Panc1 (cell line): ENCODE measurements around the gene GZMA.

ENCODE experiments used
- POLR2AphosphoS5 ChIP-seq: IDR thresholded peaks from 2 replicates; pipeline ENCODE4 v1.6.1; 2012; ENCODE audit warnings: mild to moderate bottlenecking, low read depth, low read length, moderate library complexity
- REST ChIP-seq, 2 experiments: IDR thresholded peaks; 2 replicates each; pipeline ENCODE4 v1.6.1; 2011 to 2012; ENCODE audit warnings: low read depth in 2 of 2, control low read depth in 1 of 2, low read length in 1 of 2, mild to moderate bottlenecking in 1 of 2, moderate library complexity in 1 of 2; ENCODE audit not compliant: insufficient read depth in 1 of 2
- TCF7L2 ChIP-seq: IDR thresholded peaks from 2 replicates; pipeline ENCODE4 v1.6.1; 2011; ENCODE audit warnings: mild to moderate bottlenecking, low read depth, low read length, inconsistent platforms
- TF ChIP-seq, protein P1 (sequence below): fragments of 450-650 bp; IDR thresholded peaks from 2 replicates; pipeline ENCODE4 v1.5.1; 2017; ENCODE audit warnings: mild to moderate bottlenecking

- TF ChIP-seq, protein P1, sequence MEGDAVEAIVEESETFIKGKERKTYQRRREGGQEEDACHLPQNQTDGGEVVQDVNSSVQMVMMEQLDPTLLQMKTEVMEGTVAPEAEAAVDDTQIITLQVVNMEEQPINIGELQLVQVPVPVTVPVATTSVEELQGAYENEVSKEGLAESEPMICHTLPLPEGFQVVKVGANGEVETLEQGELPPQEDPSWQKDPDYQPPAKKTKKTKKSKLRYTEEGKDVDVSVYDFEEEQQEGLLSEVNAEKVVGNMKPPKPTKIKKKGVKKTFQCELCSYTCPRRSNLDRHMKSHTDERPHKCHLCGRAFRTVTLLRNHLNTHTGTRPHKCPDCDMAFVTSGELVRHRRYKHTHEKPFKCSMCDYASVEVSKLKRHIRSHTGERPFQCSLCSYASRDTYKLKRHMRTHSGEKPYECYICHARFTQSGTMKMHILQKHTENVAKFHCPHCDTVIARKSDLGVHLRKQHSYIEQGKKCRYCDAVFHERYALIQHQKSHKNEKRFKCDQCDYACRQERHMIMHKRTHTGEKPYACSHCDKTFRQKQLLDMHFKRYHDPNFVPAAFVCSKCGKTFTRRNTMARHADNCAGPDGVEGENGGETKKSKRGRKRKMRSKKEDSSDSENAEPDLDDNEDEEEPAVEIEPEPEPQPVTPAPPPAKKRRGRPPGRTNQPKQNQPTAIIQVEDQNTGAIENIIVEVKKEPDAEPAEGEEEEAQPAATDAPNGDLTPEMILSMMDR = no peak
- TF ChIP-seq POLR2AphosphoS5 = no peak
- no peak for TF ChIP-seq REST (IDR thresholded peaks at IDR 0.05; ENCODE audit: insufficient read depth in 1 of 2, low read depth in 2 of 2, low read length in 1 of 2)
- TF ChIP-seq TCF7L2 = no peak
Measured at GRCh38 chr5:55073211-55073610, 29.2 kb upstream of the GZMA start.
